ENCODE data around the gene CENPA.

DNA sequence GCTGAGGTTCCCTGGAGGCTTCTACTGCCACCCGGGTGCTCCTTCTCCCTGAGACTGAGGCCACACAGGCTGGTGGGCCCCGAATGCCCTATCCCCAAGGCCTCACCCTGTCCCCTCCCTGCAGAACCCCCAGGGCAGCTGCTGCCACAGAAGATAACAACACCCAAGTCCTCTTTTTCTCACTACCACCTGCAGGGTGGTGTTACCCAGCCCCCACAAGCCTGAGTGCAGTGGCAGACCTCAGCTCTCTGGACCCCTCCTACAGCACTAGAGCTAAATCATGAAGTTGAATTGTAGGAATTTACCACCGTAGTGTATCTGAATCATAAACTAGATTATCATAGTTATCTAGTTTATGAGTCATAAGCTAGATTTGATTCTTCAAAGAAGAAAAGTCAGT, 7.3 kb upstream of the CENPA start:
- TF ChIP-seq, protein P1, sequence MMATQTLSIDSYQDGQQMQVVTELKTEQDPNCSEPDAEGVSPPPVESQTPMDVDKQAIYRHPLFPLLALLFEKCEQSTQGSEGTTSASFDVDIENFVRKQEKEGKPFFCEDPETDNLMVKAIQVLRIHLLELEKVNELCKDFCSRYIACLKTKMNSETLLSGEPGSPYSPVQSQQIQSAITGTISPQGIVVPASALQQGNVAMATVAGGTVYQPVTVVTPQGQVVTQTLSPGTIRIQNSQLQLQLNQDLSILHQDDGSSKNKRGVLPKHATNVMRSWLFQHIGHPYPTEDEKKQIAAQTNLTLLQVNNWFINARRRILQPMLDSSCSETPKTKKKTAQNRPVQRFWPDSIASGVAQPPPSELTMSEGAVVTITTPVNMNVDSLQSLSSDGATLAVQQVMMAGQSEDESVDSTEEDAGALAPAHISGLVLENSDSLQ (IDR thresholded peaks at IDR 0.05) = no peak
- TF ChIP-seq SP1 (IDR thresholded peaks at IDR 0.05) = no peak
